ENCODE measurements around the gene TSFM. TPM values are rescaled to one million over a fixed set of nuclear protein-coding genes. Genes with fewer than 3 reads are reported as not detected.

TSFM gene
- total and polyA plus RNA-seq, 2 of the 13 experiments (the other 11 are each of a cell fraction or from before 2014, with no cell fraction given), result 29.8 to 68.3 TPM

DNA sequence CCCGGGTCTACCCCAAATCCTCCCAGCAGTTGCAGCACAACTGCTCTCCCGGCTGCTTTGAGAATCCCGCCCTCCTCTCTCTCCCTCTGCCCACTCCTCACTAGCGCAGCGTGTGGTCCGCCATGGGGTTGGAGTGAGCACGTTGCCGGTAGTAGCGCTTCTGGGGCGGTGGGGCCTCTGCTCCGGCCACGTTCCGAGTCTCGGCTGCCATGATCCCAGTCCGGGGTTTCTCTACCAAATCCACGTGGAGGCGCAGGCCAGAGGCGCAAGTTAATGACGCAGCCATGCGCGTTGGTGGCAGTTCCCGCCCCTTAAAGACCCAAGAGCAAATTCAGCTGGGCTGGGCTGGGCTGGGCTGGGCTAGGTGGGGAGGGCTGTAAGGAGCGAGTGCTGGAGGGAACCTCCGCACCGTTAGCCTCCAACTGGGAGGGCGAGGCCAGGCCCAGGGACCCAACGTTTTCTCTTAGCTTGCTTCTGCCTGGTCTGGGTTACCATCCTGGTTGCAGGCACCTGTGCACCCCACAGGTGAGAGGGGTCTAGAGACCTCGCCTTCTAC lies 10.6 kb upstream of the TSFM start, which contains the start of gene METTL1 (continued):
- TF ChIP-seq, protein P1, sequence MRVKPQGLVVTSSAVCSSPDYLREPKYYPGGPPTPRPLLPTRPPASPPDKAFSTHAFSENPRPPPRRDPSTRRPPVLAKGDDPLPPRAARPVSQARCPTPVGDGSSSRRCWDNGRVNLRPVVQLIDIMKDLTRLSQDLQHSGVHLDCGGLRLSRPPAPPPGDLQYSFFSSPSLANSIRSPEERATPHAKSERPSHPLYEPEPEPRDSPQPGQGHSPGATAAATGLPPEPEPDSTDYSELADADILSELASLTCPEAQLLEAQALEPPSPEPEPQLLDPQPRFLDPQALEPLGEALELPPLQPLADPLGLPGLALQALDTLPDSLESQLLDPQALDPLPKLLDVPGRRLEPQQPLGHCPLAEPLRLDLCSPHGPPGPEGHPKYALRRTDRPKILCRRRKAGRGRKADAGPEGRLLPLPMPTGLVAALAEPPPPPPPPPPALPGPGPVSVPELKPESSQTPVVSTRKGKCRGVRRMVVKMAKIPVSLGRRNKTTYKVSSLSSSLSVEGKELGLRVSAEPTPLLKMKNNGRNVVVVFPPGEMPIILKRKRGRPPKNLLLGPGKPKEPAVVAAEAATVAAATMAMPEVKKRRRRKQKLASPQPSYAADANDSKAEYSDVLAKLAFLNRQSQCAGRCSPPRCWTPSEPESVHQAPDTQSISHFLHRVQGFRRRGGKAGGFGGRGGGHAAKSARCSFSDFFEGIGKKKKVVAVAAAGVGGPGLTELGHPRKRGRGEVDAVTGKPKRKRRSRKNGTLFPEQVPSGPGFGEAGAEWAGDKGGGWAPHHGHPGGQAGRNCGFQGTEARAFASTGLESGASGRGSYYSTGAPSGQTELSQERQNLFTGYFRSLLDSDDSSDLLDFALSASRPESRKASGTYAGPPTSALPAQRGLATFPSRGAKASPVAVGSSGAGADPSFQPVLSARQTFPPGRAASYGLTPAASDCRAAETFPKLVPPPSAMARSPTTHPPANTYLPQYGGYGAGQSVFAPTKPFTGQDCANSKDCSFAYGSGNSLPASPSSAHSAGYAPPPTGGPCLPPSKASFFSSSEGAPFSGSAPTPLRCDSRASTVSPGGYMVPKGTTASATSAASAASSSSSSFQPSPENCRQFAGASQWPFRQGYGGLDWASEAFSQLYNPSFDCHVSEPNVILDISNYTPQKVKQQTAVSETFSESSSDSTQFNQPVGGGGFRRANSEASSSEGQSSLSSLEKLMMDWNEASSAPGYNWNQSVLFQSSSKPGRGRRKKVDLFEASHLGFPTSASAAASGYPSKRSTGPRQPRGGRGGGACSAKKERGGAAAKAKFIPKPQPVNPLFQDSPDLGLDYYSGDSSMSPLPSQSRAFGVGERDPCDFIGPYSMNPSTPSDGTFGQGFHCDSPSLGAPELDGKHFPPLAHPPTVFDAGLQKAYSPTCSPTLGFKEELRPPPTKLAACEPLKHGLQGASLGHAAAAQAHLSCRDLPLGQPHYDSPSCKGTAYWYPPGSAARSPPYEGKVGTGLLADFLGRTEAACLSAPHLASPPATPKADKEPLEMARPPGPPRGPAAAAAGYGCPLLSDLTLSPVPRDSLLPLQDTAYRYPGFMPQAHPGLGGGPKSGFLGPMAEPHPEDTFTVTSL (CRISPR knock-in tag; IDR thresholded peaks at IDR 0.05; ENCODE audit: borderline replicate concordance), result peak; percentile 22; the same call in 1 of the 2 replicates
- TF ChIP-seq TBX3 (IDR thresholded peaks at IDR 0.05; ENCODE audit: borderline replicate concordance) (peak; percentile 39; the same call in 1 of the 2 replicates), XBP1 (CRISPR knock-in tag; IDR thresholded peaks at IDR 0.05) (no peak; the same call in 1 of the 2 replicates), ZNF816 (CRISPR knock-in tag; IDR thresholded peaks at IDR 0.05; ENCODE audit: borderline replicate concordance) (no peak; the same call in 1 of the 2 replicates), ISX (CRISPR knock-in tag; conservative IDR thresholded peaks at IDR 0.05) (no peak), HDAC6 (IDR thresholded peaks at IDR 0.05; ENCODE audit: low read depth, low read length) (no peak), ZNF383 (CRISPR knock-in tag; IDR thresholded peaks at IDR 0.05; ENCODE audit: borderline replicate concordance) (peak; percentile 88; the same call in 1 of the 2 replicates), JUNB (CRISPR knock-in tag; IDR thresholded peaks at IDR 0.05; ENCODE audit: borderline replicate concordance) (no peak), TRIM24 (CRISPR knock-in tag; IDR thresholded peaks at IDR 0.05) (no peak), ZNF790 (CRISPR knock-in tag; IDR thresholded peaks at IDR 0.05; ENCODE audit: borderline replicate concordance) (peak; percentile 62; the same call in 1 of the 2 replicates), ZNF253 (CRISPR knock-in tag; IDR thresholded peaks at IDR 0.05; ENCODE audit: borderline replicate concordance) (peak; percentile 40; the same call in 1 of the 2 replicates), ZFP62 (CRISPR knock-in tag; IDR thresholded peaks at IDR 0.05) (no peak), GABPB1 (CRISPR knock-in tag; IDR thresholded peaks at IDR 0.05) (peak; percentile 55), ZMYM3 (CRISPR knock-in tag; IDR thresholded peaks at IDR 0.05) (peak; percentile 9; the same call in 1 of the 2 replicates), NFKBIZ (CRISPR knock-in tag; IDR thresholded peaks at IDR 0.05) (no peak; the same call in 1 of the 2 replicates), TAF15 (IDR thresholded peaks at IDR 0.05; ENCODE audit: low read depth, low read length, poor library complexity, severe bottlenecking) (no peak), ZNF709 (CRISPR knock-in tag; IDR thresholded peaks at IDR 0.05) (peak; percentile 92), ZNF781 (CRISPR knock-in tag; IDR thresholded peaks at IDR 0.05; ENCODE audit: borderline replicate concordance, not compliant biosample characterization) (no peak), ZNF850 (CRISPR knock-in tag; conservative IDR thresholded peaks at IDR 0.05) (no peak), RFX3 (CRISPR knock-in tag; IDR thresholded peaks at IDR 0.05) (no peak), SMARCE1 (IDR thresholded peaks at IDR 0.05; ENCODE audit: borderline replicate concordance) (no peak), NCOR1 (IDR thresholded peaks at IDR 0.05; ENCODE audit: borderline replicate concordance, low read length) (no peak; the same call in 1 of the 2 replicates), GABPA (IDR thresholded peaks at IDR 0.05; ENCODE audit: low read depth, low read length) (no peak), GABPA (CRISPR knock-in tag; IDR thresholded peaks at IDR 0.05; ENCODE audit: low read depth) (peak; percentile 67), TCF7 (IDR thresholded peaks at IDR 0.05; ENCODE audit: low read depth) (no peak)
